Suppressor macrophage (primary cell): ENCODE data around the gene ADAM29.
"Not testable (repeated sequence)": the region's sequence is repeated elsewhere in the genome, so short reads cannot be mapped to it uniquely, and the experiment has no call there.

Experiments used
- DNase-seq, 4 experiments: peaks; one replicate each; pipeline ENCODE4 v3.0.0-alpha.2; 2020 to 2022

Gene ADAM29

GRCh38 chr4:174972911-174973310 is 54.8 kb downstream of the ADAM29 start:
- no peak for DNase-seq

DNA sequence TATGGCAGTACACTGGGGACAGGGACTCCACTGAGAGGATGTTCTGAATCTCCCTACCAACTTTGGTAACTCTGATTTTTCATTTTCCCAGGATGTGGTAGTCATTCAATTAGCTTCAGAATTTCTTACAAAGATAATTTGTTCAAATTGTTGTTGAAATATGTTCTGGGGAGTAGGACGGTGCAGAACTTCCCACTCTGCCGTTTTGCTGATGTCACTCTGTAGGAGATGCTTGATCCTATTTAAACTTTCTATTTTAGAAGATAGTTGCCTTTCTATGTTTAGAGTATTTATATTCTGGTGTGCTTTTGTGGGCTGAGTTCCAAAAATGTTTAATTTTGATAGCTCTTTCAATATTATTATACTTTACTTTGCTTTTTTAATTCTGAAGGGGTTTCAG is 55.2 kb downstream of the ADAM29 start:
- DNase-seq: no peak

DNA sequence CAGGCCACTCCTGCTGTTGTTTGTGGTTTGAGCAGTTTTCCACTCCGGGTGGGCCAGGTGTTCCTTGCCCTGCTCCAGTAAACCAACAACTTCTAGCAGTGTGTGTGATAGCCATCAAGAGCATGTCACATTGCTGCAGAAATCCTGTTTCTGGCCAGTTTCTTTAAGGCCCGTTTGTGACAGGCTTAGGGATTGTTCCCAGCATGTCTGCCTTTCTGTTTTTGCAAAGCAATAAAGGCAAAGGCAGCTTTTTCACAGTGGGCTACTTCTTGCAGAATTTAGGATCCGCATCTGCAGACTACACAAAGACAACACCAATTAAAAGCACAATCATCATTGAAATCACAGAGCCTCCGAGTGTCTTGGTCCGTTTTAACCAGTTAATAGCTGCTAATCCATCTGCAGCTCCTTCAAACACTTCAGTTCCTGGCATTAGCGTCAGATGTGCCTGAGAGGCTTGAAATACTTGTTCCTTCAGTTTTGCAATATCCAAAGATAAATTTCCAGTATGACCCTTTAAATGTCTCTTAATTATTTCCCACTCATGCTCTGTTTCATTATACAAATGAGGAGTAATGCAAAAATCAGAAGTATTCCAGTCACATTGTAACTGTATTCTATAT is 65.1 kb downstream of the ADAM29 start:
- no peak for DNase-seq

DNA sequence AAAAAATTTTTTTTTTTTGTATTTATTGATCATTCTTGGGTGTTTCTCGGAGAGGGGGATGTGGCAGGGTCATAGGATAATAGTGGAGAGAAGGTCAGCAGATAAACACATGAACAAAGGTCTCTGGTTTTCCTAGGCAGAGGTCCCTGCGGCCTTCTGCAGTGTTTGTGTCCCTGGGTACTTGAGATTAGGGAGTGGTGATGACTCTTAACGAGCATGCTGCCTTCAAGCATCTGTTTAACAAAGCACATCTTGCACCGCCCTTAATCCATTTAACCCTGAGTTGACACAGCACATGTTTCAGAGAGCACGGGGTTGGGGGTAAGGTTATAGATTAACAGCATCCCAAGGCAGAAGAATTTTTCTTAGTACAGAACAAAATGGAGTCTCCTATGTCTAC is 65.7 kb downstream of the ADAM29 start:
- not testable (repeated sequence) for DNase-seq

- no peak for DNase-seq
Measured at GRCh38 chr4:174989791-174990190, 71.6 kb downstream of the ADAM29 start.

- no peak for DNase-seq
Measured at GRCh38 chr4:174993916-174994315, 75.8 kb downstream of the ADAM29 start.

DNA sequence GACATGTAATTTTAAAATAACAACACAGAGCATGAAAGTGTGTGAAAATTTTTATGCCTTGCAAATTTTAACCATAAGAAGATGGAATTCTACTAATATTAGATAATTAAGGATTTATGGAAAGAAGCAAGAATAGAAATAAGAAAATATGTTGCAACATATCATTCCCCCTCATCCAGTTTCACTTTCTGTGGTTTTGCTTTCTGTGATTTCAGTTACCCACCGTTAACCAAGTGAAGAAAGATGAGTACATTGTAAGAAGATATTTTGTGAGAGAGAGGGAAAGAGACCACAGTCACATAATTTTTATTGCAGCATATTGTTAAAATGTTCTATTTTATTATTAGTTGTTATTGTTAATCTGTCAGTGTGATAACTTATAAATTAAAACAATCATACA is 77.9 kb downstream of the ADAM29 start:
- DNase-seq: no peak

DNA sequence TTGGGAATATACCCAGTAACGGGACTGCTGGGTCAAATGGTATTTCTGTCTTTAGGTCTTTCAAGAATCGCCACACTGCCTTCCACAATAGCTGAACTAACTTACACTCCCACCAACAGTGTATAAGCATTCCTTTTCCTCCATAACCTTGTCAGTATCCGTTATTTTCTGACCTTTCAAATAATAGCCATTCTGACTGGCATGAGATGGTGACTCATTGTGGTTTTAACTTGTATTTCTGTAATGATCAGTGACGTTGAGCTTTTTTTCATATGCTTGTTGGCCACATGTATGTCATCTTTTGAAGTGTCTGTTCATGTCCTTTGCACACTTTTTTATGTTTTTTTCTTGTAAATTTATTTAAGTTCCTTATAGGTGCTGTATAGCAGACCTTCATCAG is 81.2 kb downstream of the ADAM29 start:
- no peak for DNase-seq

DNA sequence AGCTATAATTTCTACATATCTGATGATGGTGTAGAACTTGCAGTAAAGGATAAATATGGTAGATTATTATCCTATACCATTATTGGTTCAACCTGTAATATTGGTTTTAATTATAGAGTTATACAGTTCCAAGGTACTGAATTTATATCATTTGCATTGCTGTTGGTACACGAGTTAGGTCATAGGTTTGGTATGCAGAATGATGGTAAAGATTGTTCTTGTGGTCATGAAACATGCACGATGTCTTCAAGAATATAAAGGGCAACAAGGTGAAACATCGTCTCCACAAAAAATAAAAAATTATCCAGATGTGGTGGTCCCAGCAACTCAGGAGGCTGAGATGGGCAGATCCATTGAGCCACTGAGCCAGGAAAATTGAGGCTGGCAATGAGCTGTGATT is 99.6 kb downstream of the ADAM29 start:
- no peak for DNase-seq

- not testable (repeated sequence) for DNase-seq
Measured at GRCh38 chr4:175019447-175019846, 101.3 kb downstream of the ADAM29 start.
